Ectodermal cell (in vitro differentiated cells): ENCODE results near the gene TUBGCP5.
A peak's percentile ranks its signal among the peaks of the same experiment; 100 is the strongest.
"Not testable (repeated sequence)": the region's sequence is repeated elsewhere in the genome, so short reads cannot be mapped to it uniquely, and the experiment has no call there.

Source experiments
- H3K27ac ChIP-seq: 2 replicates; pipeline ENCODE4 v1.7.0; 2013; ENCODE audit warnings: mild to moderate bottlenecking, low read depth, low read length; ENCODE audit not compliant: insufficient read depth, poor library complexity, severe bottlenecking
- H3K27me3 ChIP-seq: 2 replicates; pipeline ENCODE4 v1.7.0; 2013; ENCODE audit warnings: mild to moderate bottlenecking, low read length; ENCODE audit not compliant: insufficient read depth, control insufficient read depth, poor library complexity, severe bottlenecking
- H3K36me3 ChIP-seq: one replicate; pipeline ENCODE4 v1.7.0; 2013; ENCODE audit warnings: low read length; ENCODE audit not compliant: control insufficient read depth, insufficient read depth
- H3K4me1 ChIP-seq: one replicate; pipeline ENCODE4 v1.7.0; 2013; ENCODE audit warnings: low read length; ENCODE audit not compliant: control insufficient read depth, insufficient read depth
- H3K4me3 ChIP-seq: 2 replicates; pipeline ENCODE4 v1.7.0; 2013; ENCODE audit warnings: low read depth, low read length, control low read depth; ENCODE audit not compliant: insufficient read depth
- H3K9me3 ChIP-seq: 2 replicates; pipeline ENCODE4 v1.7.0; 2013; ENCODE audit warnings: mild to moderate bottlenecking, low read length, moderate library complexity; ENCODE audit not compliant: control insufficient read depth
- WGBS, 2 experiments: methylation state at CpG; one replicate each; pipeline ENCODE4 v1.1.7; 2013; ENCODE audit warnings: missing lambda C conversion rate in 2 of 2; 5-methylcytosine and 5-hydroxymethylcytosine counted together

The TUBGCP5 gene

GRCh38 chr15:23012616-23013015, 26.8 kb downstream of the TUBGCP5 start:
- not testable (repeated sequence) for H3K4me1 ChIP-seq, H3K27ac ChIP-seq, H3K4me3 ChIP-seq, H3K9me3 ChIP-seq, H3K27me3 ChIP-seq
- 93 to 96% methylated on average over 9 of the region's 9 CpGs for WGBS, 2 experiments
- peaks cover 42% of the 10 kb centered on the region for H3K36me3 ChIP-seq

- no peaks in the 10 kb centered on the region for H3K4me1 ChIP-seq
- 96 to 99% methylated on average over 5 of the region's 5 CpGs for WGBS, 2 experiments
- H3K27ac ChIP-seq, result no peak overlapping the region
- no peaks in the 10 kb centered on the region for H3K9me3 ChIP-seq
- H3K27me3 ChIP-seq, result no peaks in the 10 kb centered on the region
- H3K4me3 ChIP-seq, result no peak overlapping the region
- H3K36me3 ChIP-seq, result peaks cover 31% of the 10 kb centered on the region
Observed at GRCh38 chr15:23003736-23004135, 35.6 kb downstream of the TUBGCP5 start.

- 93 to 96% methylated on average over 2 of the region's 2 CpGs for WGBS, 2 experiments
- no peak overlapping the region for H3K27ac ChIP-seq
Observed at GRCh38 chr15:23002920-23003319, 36.4 kb downstream of the TUBGCP5 start.

GRCh38 chr15:22995795-22996194, 43.6 kb downstream of the TUBGCP5 start:
- H3K27ac ChIP-seq, result no peak overlapping the region
- WGBS, 2 experiments, result 94 to 97% methylated on average over 7 of the region's 7 CpGs
- H3K4me3 ChIP-seq, result no peak overlapping the region
- peaks cover 4% of the 10 kb centered on the region for H3K36me3 ChIP-seq
- no peaks in the 10 kb centered on the region for H3K4me1 ChIP-seq
- H3K9me3 ChIP-seq, result no peaks in the 10 kb centered on the region
- no peaks in the 10 kb centered on the region for H3K27me3 ChIP-seq

More at GRCh38 chr15:23002920-23003319, 36.4 kb downstream of the TUBGCP5 start:
- H3K4me3 ChIP-seq, result no peak overlapping the region
- peaks cover 26% of the 10 kb centered on the region for H3K36me3 ChIP-seq
- no peaks in the 10 kb centered on the region for H3K27me3 ChIP-seq
- no peaks in the 10 kb centered on the region for H3K9me3 ChIP-seq
- no peaks in the 10 kb centered on the region for H3K4me1 ChIP-seq

- 86 to 91% methylated on average over 5 of the region's 5 CpGs for WGBS, 2 experiments
- H3K4me1 ChIP-seq, result no peaks in the 10 kb centered on the region
- H3K27me3 ChIP-seq, result no peaks in the 10 kb centered on the region
- H3K27ac ChIP-seq, result no peak overlapping the region
- H3K36me3 ChIP-seq, result no peaks in the 10 kb centered on the region
- no peaks in the 10 kb centered on the region for H3K9me3 ChIP-seq
- no peak overlapping the region for H3K4me3 ChIP-seq
Observed at GRCh38 chr15:22992024-22992326, 47.4 kb downstream of the TUBGCP5 start.

- Histone ChIP-seq H3K27me3 (no peaks in the 10 kb centered on the region), H3K27ac (no peak overlapping the region), H3K4me1 (no peaks in the 10 kb centered on the region), H3K4me3 (no peak overlapping the region), H3K9me3 (no peaks in the 10 kb centered on the region), H3K36me3 (no peaks in the 10 kb centered on the region)
- WGBS, 2 experiments, result 86 to 88% methylated on average over 7 of the region's 7 CpGs
Observed at GRCh38 chr15:22989576-22990477, 49.5 kb downstream of the TUBGCP5 start.

GRCh38 chr15:22988811-22989210, 50.6 kb downstream of the TUBGCP5 start:
- Histone ChIP-seq H3K27ac (no peak overlapping the region), H3K4me3 (no peak overlapping the region), H3K27me3 (no peaks in the 10 kb centered on the region), H3K4me1 (no peaks in the 10 kb centered on the region), H3K36me3 (no peaks in the 10 kb centered on the region), H3K9me3 (no peaks in the 10 kb centered on the region)
- WGBS, 2 experiments, result 88 to 91% methylated on average over 7 of the region's 7 CpGs

GRCh38 chr15:22981931-22982330, 57.4 kb downstream of the TUBGCP5 start:
- 86 to 93% methylated on average over 11 of the region's 11 CpGs for WGBS, 2 experiments
- H3K4me3 ChIP-seq, H3K4me1 ChIP-seq, H3K9me3 ChIP-seq, H3K27ac ChIP-seq, H3K36me3 ChIP-seq: not testable (repeated sequence)
- peaks cover 34% of the 10 kb centered on the region for H3K27me3 ChIP-seq

GRCh38 chr15:22981051-22981840, 58.1 kb downstream of the TUBGCP5 start:
- Histone ChIP-seq H3K27ac (no peak overlapping the region), H3K9me3 (no peaks in the 10 kb centered on the region), H3K4me3 (peak overlapping the region; percentile 69), H3K4me1 (peaks cover 3% of the 10 kb centered on the region), H3K36me3 (no peaks in the 10 kb centered on the region), H3K27me3 (peaks cover 34% of the 10 kb centered on the region)
- 66 to 67% methylated on average over 26 to 28 of the region's 30 CpGs for WGBS, 2 experiments
